Measurements from ENCODE around the gene PPIA. TPM values are rescaled to one million over a fixed set of nuclear protein-coding genes. Genes with fewer than 3 reads are reported as not detected.
"Not testable (repeated sequence)": the region's sequence is repeated elsewhere in the genome, so short reads cannot be mapped to it uniquely, and the experiment has no call there.

PPIA gene
- total RNA-seq, 2 donors from 2014 or later: 2,757 to 2,768 TPM

GRCh38 chr7:44797329-44798258 is 1.1 kb downstream of the PPIA start:
- peak; percentile 82 for DNase-seq (ENCODE audit: low spot score in 2 of 2)
- Mint-ChIP-seq H3K27ac (peak overlapping the region; percentile 95 to 99), H3K9me3 (no peaks in the 10 kb centered on the region), H3K36me3 (peaks cover 46% of the 10 kb centered on the region in 2 donors)
- peak; percentile 41 to 50 for ATAC-seq

GRCh38 chr7:44798649-44799305 is 2.3 kb downstream of the PPIA start:
- no peak for DNase-seq (ENCODE audit: low spot score in 2 of 2)
- Mint-ChIP-seq H3K9me3 (no peaks in the 10 kb centered on the region), H3K36me3 (peaks cover 46 to 51% of the 10 kb centered on the region in 2 donors), H3K27ac (peak overlapping the region; percentile 95 to 99)
- ATAC-seq: no peak

- peak overlapping the region; percentile 46 to 94 for H3K27ac Mint-ChIP-seq
- H3K9me3 Mint-ChIP-seq: no peaks in the 10 kb centered on the region
- DNase-seq (ENCODE audit: low spot score in 2 of 2) (no peak), ATAC-seq (no peak)
- peaks cover 46 to 51% of the 10 kb centered on the region in 2 donors for H3K36me3 Mint-ChIP-seq
Measured at GRCh38 chr7:44799939-44800338, 3.5 kb downstream of the PPIA start.

GRCh38 chr7:44801890-44802289 is 5.4 kb downstream of the PPIA start:
- Mint-ChIP-seq H3K9me3 (no peaks in the 10 kb centered on the region), H3K27ac (peak overlapping the region in 1 of 2 donors; percentile 60), H3K36me3 (peaks cover 46 to 51% of the 10 kb centered on the region in 2 donors)
- DNase-seq (ENCODE audit: low spot score in 2 of 2) (no peak), ATAC-seq (no peak)

GRCh38 chr7:44802418-44803025 is 6.0 kb downstream of the PPIA start:
- H3K27ac Mint-ChIP-seq: no peak overlapping the region
- H3K36me3 Mint-ChIP-seq: peaks cover 40 to 46% of the 10 kb centered on the region in 2 donors
- ATAC-seq: no peak
- no peak for DNase-seq (ENCODE audit: low spot score in 2 of 2)
- H3K9me3 Mint-ChIP-seq: no peaks in the 10 kb centered on the region

GRCh38 chr7:44803828-44804519 is 7.5 kb downstream of the PPIA start:
- ATAC-seq: peak in 1 of 2 donors; percentile 21
- Mint-ChIP-seq H3K27ac (peak overlapping the region; percentile 9 to 69), H3K36me3 (peaks cover 25 to 31% of the 10 kb centered on the region in 2 donors)
- not testable (repeated sequence) for DNase-seq (ENCODE audit: low spot score in 2 of 2); H3K9me3 Mint-ChIP-seq

- Mint-ChIP-seq H3K36me3 (peaks cover 10 to 16% of the 10 kb centered on the region in 2 donors), H3K27ac (peak overlapping the region; percentile 50 to 69), H3K9me3 (no peaks in the 10 kb centered on the region)
- DNase-seq (ENCODE audit: low spot score in 2 of 2) (no peak), ATAC-seq (no peak)
Measured at GRCh38 chr7:44805950-44806349, 9.5 kb downstream of the PPIA start.

GRCh38 chr7:44808914-44809393 is 12.5 kb downstream of the PPIA start:
- no peak overlapping the region for H3K27ac Mint-ChIP-seq
- no peak for ATAC-seq
- no peaks in the 10 kb centered on the region for H3K9me3 Mint-ChIP-seq
- no peak for DNase-seq (ENCODE audit: low spot score in 2 of 2)
- H3K36me3 Mint-ChIP-seq: no peaks in the 10 kb centered on the region

- Mint-ChIP-seq H3K36me3 (no peaks in the 10 kb centered on the region), H3K27ac (no peak overlapping the region), H3K9me3 (no peaks in the 10 kb centered on the region)
- DNase-seq (ENCODE audit: low spot score in 2 of 2) (no peak), ATAC-seq (no peak)
Measured at GRCh38 chr7:44811093-44811492, 14.6 kb downstream of the PPIA start.

GRCh38 chr7:44811571-44811970 is 15.1 kb downstream of the PPIA start:
- ATAC-seq (no peak), DNase-seq (ENCODE audit: low spot score in 2 of 2) (no peak)
- Mint-ChIP-seq H3K9me3 (no peaks in the 10 kb centered on the region), H3K36me3 (no peaks in the 10 kb centered on the region), H3K27ac (no peak overlapping the region)

- no peaks in the 10 kb centered on the region for H3K36me3 Mint-ChIP-seq
- ATAC-seq (peak in 1 of 2 donors; percentile 10), DNase-seq (ENCODE audit: low spot score in 2 of 2) (no peak)
- H3K27ac Mint-ChIP-seq: no peak overlapping the region
- no peaks in the 10 kb centered on the region for H3K9me3 Mint-ChIP-seq
Measured at GRCh38 chr7:44814919-44815318, 18.4 kb downstream of the PPIA start.

- no peaks in the 10 kb centered on the region for H3K9me3 Mint-ChIP-seq
- no peaks in the 10 kb centered on the region for H3K36me3 Mint-ChIP-seq
- DNase-seq (ENCODE audit: low spot score in 2 of 2): no peak
- no peak overlapping the region for H3K27ac Mint-ChIP-seq
- no peak for ATAC-seq
Measured at GRCh38 chr7:44819292-44819691, 22.8 kb downstream of the PPIA start.

GRCh38 chr7:44823255-44823781 is 26.8 kb downstream of the PPIA start:
- H3K27ac Mint-ChIP-seq: peak overlapping the region; percentile 31 to 81
- no peak for DNase-seq (ENCODE audit: low spot score in 2 of 2)
- ATAC-seq: peak in 1 of 2 donors; percentile 31
- H3K9me3 Mint-ChIP-seq: no peaks in the 10 kb centered on the region
- no peaks in the 10 kb centered on the region for H3K36me3 Mint-ChIP-seq

GRCh38 chr7:44824894-44825526 is 28.5 kb downstream of the PPIA start:
- ATAC-seq (peak; percentile 30 to 61), DNase-seq (ENCODE audit: low spot score in 2 of 2) (no peak)
- H3K27ac Mint-ChIP-seq: peak overlapping the region; percentile 56 to 64
- H3K9me3 Mint-ChIP-seq: no peaks in the 10 kb centered on the region
- peaks cover 0 to 4% of the 10 kb centered on the region in 2 donors for H3K36me3 Mint-ChIP-seq

GRCh38 chr7:44827567-44827966 is 31.1 kb downstream of the PPIA start:
- ATAC-seq: no peak
- Mint-ChIP-seq H3K9me3 (no peaks in the 10 kb centered on the region), H3K36me3 (peaks cover 4 to 7% of the 10 kb centered on the region in 2 donors), H3K27ac (peak overlapping the region in 1 of 2 donors; percentile 45)
- no peak for DNase-seq (ENCODE audit: low spot score in 2 of 2)

GRCh38 chr7:44838751-44839150 is 42.3 kb downstream of the PPIA start:
- Mint-ChIP-seq H3K36me3 (peaks cover 19 to 35% of the 10 kb centered on the region in 2 donors), H3K27ac (peak overlapping the region in 1 of 2 donors; percentile 41), H3K9me3 (no peaks in the 10 kb centered on the region)
- no peak for DNase-seq (ENCODE audit: low spot score in 2 of 2)
- ATAC-seq: no peak
